HG03575 (cell line): ENCODE results near the gene CHAF1A.

Experiments used
- ATAC-seq: cut with Tn5 transposase; IDR thresholded peaks from one replicate; pipeline ENCODE4 v1.9.1; 2021; ENCODE audit not compliant: unreplicated experiment, insufficient number of reproducible peaks, low FRiP score; ENCODE audit errors: extremely low read depth

Gene CHAF1A

DNA sequence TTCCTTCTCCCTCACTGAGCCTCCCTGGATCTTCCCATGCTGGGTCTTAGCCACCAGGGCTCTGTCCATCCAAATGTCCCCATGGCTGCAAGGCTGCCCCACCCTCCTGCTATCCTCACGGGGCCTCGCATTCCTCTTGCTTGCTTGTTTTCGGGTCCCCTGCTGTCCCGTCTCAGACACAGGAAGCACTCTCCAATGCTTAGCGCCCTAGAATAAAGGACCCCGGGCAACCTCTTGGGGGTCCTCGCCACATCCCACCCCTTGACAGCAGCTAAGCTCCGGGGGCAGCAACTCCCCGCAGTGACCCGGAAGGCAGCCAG, 25.8 kb upstream of the CHAF1A start:
- ATAC-seq = no peak

DNA sequence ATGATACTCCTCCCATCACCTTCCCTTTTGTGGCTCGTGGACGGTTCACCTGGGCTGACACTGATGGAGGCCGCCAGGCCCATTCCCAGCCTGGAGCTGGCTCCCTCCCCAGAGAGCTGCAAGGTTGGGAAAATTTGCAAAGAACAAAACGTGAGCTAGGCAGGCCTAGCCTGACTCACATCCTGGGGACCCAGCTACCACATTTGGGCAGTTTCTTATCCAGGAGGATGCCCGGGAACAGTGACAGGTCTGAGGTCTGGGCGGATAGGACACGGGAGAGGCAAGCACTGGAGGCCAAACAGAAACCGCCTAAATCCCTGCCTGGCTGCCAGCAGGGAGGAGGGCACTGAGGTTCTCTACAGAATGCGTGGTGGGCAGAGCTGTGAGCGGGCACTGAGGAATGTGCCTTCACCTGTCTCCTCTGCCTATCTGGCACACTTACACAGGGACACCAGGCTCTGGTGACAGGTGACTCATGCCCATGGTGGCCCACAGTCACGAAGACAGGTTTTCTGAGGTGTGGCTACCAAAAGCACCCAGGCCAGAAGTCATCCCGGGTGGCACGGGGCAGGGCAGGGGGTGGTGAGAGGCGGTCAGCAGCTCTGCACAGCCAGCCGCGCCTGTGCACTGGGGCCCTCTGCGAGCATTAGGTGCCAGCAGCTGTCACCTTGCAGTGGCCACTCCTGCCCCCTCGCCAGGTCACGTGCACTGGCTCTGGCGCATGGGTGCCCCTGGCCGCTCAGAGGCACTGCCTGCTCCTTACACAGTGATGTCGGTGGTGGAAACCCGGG, 25.3 kb upstream of the CHAF1A start:
- ATAC-seq = no peak

DNA sequence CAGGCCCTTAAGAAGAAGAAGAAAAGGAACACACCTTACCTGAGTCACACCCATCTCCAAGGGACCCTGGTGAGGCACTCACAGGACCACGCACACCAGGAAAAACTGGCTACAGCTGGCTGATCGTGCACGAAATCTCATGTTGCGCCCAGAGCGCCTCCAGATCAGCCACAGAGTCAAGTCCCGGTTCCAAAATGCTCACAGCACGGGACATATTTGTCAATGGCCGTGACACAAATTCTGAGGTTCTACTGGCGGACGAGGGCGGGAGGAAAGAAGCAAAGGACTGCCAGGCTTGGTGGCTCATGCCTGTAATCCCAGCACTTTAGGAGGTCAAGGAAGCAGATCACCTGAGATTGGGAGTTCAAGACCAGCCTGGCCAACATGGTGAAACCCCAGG, 23.6 kb upstream of the CHAF1A start:
- ATAC-seq = no peak

DNA sequence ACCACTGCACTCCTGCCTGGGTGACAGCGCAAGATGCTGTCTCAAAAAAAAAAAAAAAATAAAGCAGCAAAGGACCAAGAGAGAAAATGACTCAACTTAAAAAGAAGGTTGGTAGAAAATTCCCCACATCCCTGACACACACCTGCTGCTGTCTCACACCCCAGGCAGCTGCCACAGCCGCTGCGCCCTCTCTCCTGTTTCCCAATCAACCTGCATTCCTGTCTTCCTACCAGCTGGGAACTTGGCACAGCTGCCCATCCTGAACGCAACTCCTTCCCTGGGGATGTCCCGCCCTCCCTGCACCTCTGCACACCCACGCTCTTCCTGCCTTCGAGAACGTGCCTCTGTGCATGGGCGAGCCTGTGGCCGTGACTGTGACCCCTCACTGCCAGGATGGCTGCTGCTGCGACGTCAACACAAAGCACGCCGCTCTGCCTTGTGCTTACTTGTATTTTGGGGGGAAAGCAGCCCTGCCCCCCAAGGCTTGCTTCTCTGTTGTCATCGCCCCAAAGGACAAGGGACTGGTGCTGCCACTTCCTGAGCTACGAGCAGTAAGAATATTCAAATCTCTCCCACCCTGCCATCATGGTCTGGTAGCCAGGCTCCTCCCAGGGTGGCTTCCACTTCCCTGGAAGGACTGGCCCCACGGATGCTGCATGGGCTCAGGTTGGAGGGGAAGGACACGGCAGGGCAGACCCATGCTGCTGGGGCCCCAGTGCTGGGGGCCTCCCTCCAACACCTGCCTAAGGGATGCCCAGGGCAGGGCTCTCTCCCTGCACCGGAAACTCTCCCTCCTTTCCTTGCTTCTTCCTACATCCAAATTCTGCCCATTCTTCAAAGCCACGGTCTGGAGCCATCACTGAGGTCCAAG, 22.8 kb upstream of the CHAF1A start:
- ATAC-seq = no peak

DNA sequence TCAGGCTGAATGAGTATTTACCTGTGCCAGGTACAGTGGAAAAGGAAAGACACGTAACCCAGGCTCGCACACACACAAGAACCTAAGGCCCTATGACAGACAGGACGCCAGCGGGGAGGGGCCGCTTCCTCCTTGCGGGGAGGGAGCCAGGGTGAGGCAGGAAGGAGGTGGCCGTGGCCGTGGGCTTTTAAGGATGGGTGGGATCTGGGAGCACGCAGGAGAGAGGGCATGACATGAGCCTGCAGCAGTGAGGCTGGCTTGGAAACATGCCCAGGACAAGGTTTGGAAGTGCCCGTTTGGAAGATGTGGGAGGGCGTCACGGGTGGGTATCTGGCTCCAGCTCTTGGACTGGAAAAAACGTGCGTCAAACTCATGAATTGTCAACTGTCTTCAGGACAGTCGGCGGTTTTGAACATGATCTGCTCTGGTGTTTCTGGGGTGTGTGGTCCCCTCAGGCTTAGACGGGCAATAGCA, 22.1 kb upstream of the CHAF1A start:
- ATAC-seq = no peak

DNA sequence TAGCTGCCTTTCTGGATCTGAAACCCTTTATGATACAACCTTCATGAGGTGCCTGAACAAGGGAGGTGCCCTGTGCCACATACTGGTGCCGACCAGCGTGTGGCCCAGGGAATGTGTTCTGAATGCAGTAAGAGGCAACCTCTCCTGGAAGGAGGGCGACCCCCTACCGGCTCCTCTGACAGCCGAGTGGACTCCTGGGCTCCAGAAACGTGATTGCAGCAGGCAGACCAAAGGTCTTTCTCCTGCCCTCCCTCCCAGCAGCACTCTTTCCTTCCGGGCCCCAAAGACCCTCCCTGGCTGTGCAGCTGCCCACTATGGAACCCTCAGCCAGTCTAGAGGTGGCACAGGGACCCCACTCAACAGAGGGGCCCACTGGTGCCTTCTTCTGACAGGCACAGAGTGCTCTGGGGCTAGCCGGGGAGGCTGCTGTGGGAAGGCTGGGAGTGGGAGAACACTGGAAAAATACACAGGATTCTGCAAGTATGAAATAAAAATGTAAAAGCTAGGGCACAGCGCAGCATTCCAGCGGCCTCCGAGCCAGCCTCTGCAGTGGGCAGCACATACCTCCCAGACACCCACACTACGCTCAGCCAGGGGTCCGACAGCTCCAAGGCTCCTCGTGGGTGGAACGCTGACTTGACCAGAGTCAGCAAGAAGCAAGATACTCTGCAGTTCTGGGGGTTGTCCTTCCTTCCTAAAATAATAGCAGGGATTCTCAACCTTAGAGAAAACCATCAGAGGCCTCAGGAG, 17.0 kb upstream of the CHAF1A start:
- ATAC-seq = no peak

DNA sequence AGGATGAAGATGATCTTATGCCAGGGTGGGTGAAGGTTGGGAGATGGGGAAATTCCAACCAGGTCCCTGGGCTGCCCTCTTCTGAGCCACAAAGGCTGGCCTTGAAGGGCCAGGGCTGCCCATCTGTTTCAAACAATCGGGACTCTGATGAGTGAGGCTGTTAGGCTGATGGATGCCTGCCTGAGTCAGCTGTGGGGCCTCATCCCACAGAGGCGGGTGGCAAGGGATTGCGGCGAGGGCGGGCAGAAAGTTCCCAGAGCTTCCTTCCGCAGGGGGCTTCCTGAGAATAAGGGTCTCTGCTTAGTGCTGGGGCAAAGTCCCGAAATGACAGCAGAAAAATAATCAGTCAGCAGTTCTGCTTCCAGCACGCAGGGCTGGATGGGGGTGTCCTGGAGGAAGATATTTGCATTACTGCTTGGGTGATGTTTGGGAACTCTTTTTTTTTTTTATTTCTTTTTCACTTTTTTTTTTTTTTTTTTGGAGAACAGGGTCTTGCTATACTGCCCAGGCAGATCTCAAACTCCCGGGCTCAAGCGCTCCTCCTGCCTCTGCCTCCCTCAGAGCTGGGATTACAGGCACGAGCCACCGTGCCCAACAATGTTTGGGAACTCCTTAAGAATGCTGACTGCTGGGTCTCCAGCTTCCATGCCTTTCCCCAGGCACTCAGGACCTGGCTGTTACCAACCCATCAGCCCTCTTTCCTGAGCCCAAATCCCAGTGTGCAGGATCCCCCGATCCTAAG, 16.2 kb upstream of the CHAF1A start:
- no peak for ATAC-seq

DNA sequence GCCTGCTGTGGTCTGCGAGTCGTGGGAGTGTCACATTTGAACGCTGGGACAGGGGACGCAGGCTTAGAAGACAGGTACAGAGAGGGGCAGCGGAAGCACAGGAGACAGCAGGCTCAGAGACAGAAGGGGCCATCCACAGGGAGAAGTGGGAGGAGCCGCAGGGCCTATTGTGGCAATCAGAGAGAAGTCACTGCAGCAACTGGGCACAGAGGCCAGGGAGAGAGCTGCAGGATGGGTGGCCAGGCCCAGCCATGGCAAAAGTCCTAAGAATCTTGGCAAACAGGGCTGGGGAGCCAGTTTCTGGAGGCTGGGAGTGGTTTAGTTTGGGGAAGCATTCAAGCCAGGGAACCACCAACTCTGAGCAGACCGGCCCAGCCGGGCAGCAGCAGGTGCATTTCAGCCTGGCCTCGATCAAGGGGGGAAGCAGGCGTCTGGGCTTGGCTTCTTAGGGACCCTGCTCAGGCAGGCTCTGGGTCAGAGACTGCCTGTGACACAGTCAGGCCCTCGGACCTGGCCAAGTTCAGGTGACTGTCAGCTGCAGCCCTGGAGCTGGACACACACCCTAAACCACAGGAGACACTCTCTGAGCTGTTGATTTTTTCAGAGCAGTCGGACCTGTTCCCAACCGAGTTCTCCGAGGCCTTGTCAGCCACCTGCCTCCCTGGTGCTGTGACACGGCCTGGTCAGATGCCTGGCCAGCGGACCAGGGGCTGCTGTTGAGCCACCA, 13.9 kb upstream of the CHAF1A start:
- ATAC-seq = no peak

DNA sequence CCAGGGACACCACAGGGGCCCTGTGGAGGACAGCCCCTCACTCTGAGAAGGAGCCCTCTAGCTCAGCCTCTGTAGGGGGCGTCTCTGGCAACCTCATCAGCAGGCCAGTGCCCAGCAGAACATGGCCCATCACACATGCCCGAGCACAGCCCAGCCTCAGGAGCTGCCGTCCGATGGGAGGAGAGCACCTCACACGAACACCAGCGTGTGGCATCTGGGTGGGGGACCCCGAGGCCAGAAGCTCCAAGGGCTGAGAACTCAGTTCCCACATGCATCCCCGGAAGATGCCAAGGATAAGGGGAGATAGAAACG, 13.4 kb upstream of the CHAF1A start:
- ATAC-seq = no peak

DNA sequence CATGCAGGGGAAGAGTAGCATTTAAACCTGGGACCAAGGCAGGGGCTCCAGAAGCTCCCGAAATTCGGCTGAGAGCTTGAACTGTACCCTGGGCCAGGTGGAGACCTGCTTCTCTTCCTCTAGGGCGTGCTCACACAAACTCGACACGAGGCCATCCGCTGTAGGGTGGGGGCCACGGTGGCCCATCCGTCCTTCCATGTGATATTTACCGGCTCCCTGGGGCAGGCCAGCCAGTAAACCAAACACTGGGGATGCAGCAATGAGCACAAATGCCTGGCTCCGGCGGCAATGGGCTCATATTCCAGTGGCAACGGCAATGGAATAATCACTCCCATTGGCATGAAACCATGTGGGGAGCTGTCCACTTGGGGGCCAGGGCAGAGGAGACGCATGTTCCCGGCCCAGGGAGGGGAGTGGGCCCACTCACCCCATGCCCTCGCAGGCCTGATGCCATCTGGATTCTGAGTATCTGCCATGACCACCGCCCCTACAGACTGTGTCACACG, 12.9 kb upstream of the CHAF1A start:
- no peak for ATAC-seq

DNA sequence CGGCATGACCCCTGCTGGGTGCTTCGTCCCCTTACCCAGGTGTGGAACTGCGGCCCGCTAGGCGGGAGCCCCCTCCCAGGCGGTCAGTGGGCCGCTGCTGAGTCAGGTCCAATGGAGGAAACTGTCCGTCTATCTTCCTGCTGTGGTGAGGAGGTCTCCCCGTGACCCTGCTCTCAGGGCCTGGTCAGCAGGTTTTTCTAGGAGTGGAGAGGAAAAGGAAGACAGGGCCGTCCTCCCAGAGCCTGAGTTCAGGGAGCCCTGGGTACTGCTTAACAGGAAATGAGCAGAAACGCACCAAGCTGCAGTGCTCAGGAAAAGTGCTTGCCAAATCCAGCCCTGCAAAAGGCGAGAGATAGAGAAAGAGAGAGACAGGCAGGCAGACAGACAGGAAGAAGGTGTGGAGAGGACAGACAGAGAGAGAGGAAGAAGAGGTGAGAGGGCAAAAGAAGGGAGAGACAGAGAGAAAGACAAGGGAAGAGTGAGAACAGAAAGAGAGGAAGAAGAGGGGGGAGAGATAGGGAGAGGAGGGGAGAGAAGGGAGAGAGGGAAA, 12.3 kb upstream of the CHAF1A start:
- ATAC-seq = no peak

DNA sequence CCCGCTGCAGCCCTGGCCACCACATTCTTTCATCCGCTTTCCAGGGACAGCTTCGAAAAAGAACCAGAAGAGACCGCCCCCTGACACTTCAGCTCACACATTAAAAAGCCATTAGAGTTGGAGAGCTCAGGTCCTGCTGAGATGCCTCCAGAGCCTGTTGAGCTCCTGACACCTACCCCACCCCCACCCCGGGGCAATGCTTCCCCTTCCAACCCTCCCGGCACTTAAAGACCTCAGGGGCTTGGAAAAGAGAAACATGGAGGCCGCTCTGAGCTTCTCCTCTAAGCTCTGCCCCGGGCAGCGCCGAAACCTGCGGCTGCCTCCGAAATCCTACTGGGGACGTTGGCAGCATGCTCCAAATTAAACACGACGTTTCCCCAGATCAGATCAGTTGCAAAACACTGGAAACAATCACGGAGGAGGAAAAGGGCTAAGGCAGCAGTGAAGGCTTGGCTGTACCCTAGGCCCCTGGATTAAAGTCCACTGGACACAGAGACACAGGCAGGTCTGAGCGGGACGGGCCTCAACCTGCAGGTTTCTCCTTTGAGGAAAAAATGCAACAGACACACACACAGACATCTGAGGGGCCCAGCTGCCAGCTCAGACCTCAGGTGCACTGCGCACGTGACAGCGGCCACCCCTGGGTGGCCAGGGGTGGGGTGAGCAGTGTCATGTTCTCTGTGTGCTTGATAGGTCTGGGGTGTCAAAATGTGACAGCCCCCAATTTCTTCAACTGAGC, 11.7 kb upstream of the CHAF1A start:
- ATAC-seq = no peak

DNA sequence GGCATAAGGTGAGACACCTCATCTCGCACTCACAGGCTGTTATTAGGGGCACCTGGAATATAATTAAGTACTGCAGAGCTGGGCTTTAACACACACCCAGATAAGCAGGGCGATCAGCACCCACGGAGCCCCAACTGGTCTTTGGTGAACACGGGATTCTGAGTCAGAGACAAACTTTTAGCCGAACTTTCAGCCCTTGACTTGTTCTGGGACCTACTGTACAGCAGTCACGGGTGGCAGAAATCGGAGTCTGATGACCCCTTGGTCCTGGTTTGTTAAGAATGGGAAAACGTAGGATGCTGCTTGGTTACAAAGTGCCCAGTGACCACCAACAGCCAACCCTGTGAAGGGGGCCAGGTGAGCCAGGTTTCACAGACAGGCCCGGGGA, 11.1 kb upstream of the CHAF1A start:
- no peak for ATAC-seq

DNA sequence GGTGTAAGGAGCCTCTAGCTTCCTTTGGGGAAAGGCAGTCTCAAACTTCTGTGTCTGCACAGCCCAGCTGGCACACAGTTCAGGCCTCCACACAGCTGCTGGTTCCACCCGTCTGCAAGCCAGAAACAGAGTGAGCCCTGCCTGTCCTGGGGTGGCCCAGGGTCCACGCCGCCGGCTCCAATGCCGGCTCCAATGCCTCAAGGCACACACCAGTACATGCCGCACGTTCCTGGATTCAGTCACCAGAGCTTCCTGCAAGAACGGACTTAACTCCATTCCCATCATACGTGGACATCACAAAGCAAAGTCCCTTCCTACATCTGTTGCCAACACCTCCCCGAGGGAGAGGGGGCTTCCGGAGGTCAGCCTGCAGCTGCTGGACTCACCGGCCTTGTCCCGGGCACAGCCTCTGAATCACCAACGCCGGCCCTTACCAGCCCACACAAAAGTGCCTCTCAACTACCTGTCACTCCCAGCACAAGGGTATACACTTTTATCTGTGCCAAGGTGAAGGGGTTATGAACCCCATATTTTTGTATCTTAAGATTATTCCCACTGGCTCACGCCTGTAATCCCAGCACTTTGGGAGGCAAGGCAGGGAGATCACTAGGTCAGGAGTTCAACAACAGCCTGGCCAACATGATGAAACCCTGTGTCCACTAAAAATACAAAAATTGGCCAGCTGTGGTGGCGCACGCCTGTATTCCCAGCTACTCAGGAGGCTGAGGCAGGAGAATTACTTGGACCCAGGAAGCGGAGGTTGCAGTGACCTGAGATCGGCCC, 10.5 kb upstream of the CHAF1A start:
- ATAC-seq = no peak

DNA sequence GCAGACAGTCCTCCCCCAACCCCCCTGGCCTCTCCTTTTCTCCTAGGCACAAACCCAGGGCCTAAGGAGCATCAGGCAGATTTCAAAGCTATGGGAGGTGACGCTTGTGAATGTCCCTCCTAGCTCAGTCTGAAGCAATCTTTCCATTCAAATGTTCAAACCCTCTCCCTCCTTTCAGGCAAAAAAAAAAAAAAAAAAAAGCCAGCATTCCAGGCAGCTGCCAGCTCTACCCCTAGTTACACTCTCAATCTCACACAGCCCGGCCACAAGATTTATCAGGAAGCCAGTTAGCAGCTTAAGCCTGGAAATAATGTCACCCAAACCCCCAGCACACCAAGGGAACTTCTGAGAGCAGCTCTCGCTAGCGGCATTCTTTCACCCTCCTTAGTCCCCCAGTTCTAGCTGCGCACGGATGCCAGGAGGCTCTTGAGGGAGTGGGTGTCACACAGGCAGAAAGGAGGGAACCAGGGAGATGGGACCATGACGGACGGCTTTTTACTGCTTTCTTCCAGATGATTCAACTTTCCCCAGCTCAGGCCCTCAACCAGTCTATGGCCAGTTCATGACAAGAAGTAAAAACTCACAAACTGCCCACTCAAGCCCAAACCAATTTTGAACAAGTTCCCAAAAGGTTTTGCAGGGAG, 8.4 kb upstream of the CHAF1A start:
- ATAC-seq = no peak

DNA sequence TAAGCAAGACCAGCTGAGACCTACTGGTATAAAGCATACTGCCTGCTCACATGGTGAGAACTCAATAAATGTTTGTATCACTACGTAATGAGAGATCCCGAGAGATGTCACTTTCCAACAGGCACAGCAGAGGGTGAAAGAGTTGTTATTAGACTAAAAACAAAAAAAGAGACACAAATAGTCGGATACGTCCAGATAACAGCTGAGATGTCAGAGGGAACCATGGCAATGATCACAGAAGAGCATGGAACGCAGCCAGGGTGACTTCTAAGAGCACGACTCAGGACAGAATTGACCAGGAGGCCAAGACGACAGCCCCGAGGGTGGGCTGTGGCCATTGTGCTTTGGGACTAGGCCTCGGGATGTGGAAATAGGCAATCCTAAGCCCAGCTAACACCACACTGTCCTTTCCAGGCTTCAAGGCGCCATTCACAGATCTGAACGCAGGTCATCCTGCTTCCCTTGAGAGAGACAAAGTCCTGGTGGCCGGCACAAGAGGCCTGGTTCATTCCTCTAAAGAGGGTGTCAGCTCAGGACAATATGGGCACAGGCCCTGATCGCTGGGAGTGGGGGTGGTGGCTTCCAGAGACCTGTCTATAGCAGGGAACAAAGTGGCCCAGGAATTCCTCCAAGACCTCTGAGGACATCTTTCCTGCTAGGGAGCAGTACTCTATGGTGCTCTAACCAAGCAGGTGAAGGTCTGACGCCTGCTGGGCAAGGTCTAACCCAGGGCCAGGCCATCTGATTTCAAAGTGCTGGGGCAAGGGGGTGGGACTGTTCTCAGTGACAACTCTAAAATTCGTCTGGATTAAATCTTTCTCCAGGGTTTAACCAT, 5.3 kb upstream of the CHAF1A start:
- ATAC-seq = no peak
